ENCODE measurements around the gene DOC2A.

DOC2A gene

GRCh38 chr16:29974291-29975133 is 36.3 kb downstream of the DOC2A start:
- Histone ChIP-seq H3K27ac (ENCODE audit: low read depth, low read length, poor library complexity, severe bottlenecking) (peak overlapping the region; percentile 46), H2AFZ (ENCODE audit: low read length) (no peak overlapping the region)

GRCh38 chr16:29973384-29974246 is 37.2 kb downstream of the DOC2A start, which contains the start of gene TAOK2:
Gene TAOK2, plus strand, starts transcription at chr16:29973868. Its CDS starts 3,905 bp downstream, at chr16:29977773.
- Histone ChIP-seq H3K9me3 (ENCODE audit: low read length) (no peaks in the 10 kb centered on the region), H3K9me2 (ENCODE audit: low read depth, low read length) (no peaks in the 10 kb centered on the region), H3K4me3 (ENCODE audit: low read depth, low read length, poor library complexity, severe bottlenecking) (peak within 1 kb of the TSS; percentile 85), H3F3A (ENCODE audit: insufficient read depth, low read length) (no peaks in the 10 kb centered on the region; the same call in 1 of the 2 replicates), H3K27me3 (ENCODE audit: insufficient read depth, low read length) (no peaks in the 10 kb centered on the region), H2AFZ (ENCODE audit: low read length) (no peak within 1 kb of the TSS), H3K36me3 (ENCODE audit: insufficient read depth, low read length) (peaks cover 20% of the 10 kb centered on the region), H3K4me2 (ENCODE audit: low read length) (peak within 1 kb of the TSS; percentile 93), H3K9ac (ENCODE audit: low read length) (peak within 1 kb of the TSS; percentile 95), H4K20me1 (ENCODE audit: insufficient read depth, low read length) (no peaks in the 10 kb centered on the region), H3K79me2 (ENCODE audit: insufficient read depth, low read length) (peaks cover 11% of the 10 kb centered on the region), H3K4me1 (ENCODE audit: insufficient read depth, low read length, severe bottlenecking) (peaks cover 25% of the 10 kb centered on the region), H3K27ac (ENCODE audit: low read depth, low read length, poor library complexity, severe bottlenecking) (peak within 1 kb of the TSS; percentile 46)
- TF ChIP-seq EZH2 (IDR thresholded peaks at IDR 0.05; ENCODE audit: borderline replicate concordance, low read length) (no peak), CTCF (IDR thresholded peaks at IDR 0.05; ENCODE audit: low read length) (no peak)

More at GRCh38 chr16:29974291-29975133, 36.3 kb downstream of the DOC2A start:
- peak overlapping the region; percentile 85 for H3K4me3 ChIP-seq (ENCODE audit: low read depth, low read length, poor library complexity, severe bottlenecking)
- H3K9me3 ChIP-seq (ENCODE audit: low read length): no peaks in the 10 kb centered on the region
- TF ChIP-seq CTCF (IDR thresholded peaks at IDR 0.05; ENCODE audit: low read length) (no peak), EZH2 (IDR thresholded peaks at IDR 0.05; ENCODE audit: borderline replicate concordance, low read length) (no peak)
- H3F3A ChIP-seq (ENCODE audit: insufficient read depth, low read length): no peaks in the 10 kb centered on the region; the same call in 1 of the 2 replicates
- peak overlapping the region; percentile 93 for H3K4me2 ChIP-seq (ENCODE audit: low read length)
- no peaks in the 10 kb centered on the region for H3K27me3 ChIP-seq (ENCODE audit: insufficient read depth, low read length)
- H3K36me3 ChIP-seq (ENCODE audit: insufficient read depth, low read length): peaks cover 27% of the 10 kb centered on the region
- H3K79me2 ChIP-seq (ENCODE audit: insufficient read depth, low read length): peaks cover 11% of the 10 kb centered on the region
- peak overlapping the region; percentile 95 for H3K9ac ChIP-seq (ENCODE audit: low read length)
- H4K20me1 ChIP-seq (ENCODE audit: insufficient read depth, low read length): no peaks in the 10 kb centered on the region
- no peaks in the 10 kb centered on the region for H3K9me2 ChIP-seq (ENCODE audit: low read depth, low read length)
- peaks cover 25% of the 10 kb centered on the region for H3K4me1 ChIP-seq (ENCODE audit: insufficient read depth, low read length, severe bottlenecking)

- Histone ChIP-seq H3K27ac (ENCODE audit: low read depth, low read length, poor library complexity, severe bottlenecking) (peak overlapping the region; percentile 8), H4K20me1 (ENCODE audit: insufficient read depth, low read length) (no peaks in the 10 kb centered on the region), H3K9me2 (ENCODE audit: low read depth, low read length) (no peaks in the 10 kb centered on the region), H3K4me1 (ENCODE audit: insufficient read depth, low read length, severe bottlenecking) (peaks cover 25% of the 10 kb centered on the region), H3F3A (ENCODE audit: insufficient read depth, low read length) (no peaks in the 10 kb centered on the region; the same call in 1 of the 2 replicates), H3K9ac (ENCODE audit: low read length) (no peak overlapping the region), H3K36me3 (ENCODE audit: insufficient read depth, low read length) (peaks cover 20% of the 10 kb centered on the region), H3K4me3 (ENCODE audit: low read depth, low read length, poor library complexity, severe bottlenecking) (no peak overlapping the region), H3K9me3 (ENCODE audit: low read length) (no peaks in the 10 kb centered on the region), H2AFZ (ENCODE audit: low read length) (no peak overlapping the region), H3K27me3 (ENCODE audit: insufficient read depth, low read length) (no peaks in the 10 kb centered on the region), H3K4me2 (ENCODE audit: low read length) (no peak overlapping the region), H3K79me2 (ENCODE audit: insufficient read depth, low read length) (peaks cover 11% of the 10 kb centered on the region)
- TF ChIP-seq EZH2 (IDR thresholded peaks at IDR 0.05; ENCODE audit: borderline replicate concordance, low read length) (no peak), CTCF (IDR thresholded peaks at IDR 0.05; ENCODE audit: low read length) (no peak)
These were observed 37.8 kb downstream of the DOC2A start for GRCh38 chr16:29972992-29973383.
